ENCODE data around the gene B3GNT2.

GRCh38 chr2:62266433-62267038 lies 70.6 kb downstream of the B3GNT2 start:
- no peak for TF ChIP-seq EZH2 (IDR thresholded peaks at IDR 0.05; ENCODE audit: borderline replicate concordance, insufficient read depth, low read length, poor library complexity, severe bottlenecking)
- TF ChIP-seq POLR2AphosphoS5 (IDR thresholded peaks at IDR 0.05): no peak
- no peak for TF ChIP-seq CTCF (IDR thresholded peaks at IDR 0.05; ENCODE audit: poor library complexity, severe bottlenecking)
- TF ChIP-seq MXI1 (conservative IDR thresholded peaks at IDR 0.05; ENCODE audit: poor library complexity, severe bottlenecking): no peak

Data from neural cell (in vitro differentiated cells).